ENCODE data around the gene TTC28.

TTC28 gene

GRCh38 chr22:28029201-28029948 is 650.3 kb downstream of the TTC28 start:
- H3K27me3 ChIP-seq (ENCODE audit: low read depth, low read length), result no peaks in the 10 kb centered on the region
- H3K27ac ChIP-seq (ENCODE audit: low read length), result no peak overlapping the region
- peaks cover 0 to 12% of the 10 kb centered on the region in 2 donors for H3K36me3 ChIP-seq (ENCODE audit: control insufficient read depth in 1 of 2, insufficient read depth in 2 of 2, low read length in 2 of 2)
- peaks cover 27 to 39% of the 10 kb centered on the region in 2 donors for H3K4me1 ChIP-seq (ENCODE audit: control insufficient read depth in 1 of 2, insufficient read depth in 2 of 2, low read length in 2 of 2)
- no peaks in the 10 kb centered on the region for H3K9me3 ChIP-seq (ENCODE audit: control insufficient read depth in 1 of 2, low read length in 2 of 2)
- no peak overlapping the region for H3K4me3 ChIP-seq (ENCODE audit: low read depth in 1 of 2, low read length in 2 of 2)

- Histone ChIP-seq H3K4me1 (ENCODE audit: control insufficient read depth in 1 of 2, insufficient read depth in 2 of 2, low read length in 2 of 2) (peaks cover 25 to 31% of the 10 kb centered on the region in 2 donors), H3K27ac (ENCODE audit: low read length) (no peak overlapping the region), H3K27me3 (ENCODE audit: low read depth, low read length) (no peaks in the 10 kb centered on the region), H3K36me3 (ENCODE audit: control insufficient read depth in 1 of 2, insufficient read depth in 2 of 2, low read length in 2 of 2) (peaks cover 0 to 12% of the 10 kb centered on the region in 2 donors), H3K4me3 (ENCODE audit: low read depth in 1 of 2, low read length in 2 of 2) (no peak overlapping the region), H3K9me3 (ENCODE audit: control insufficient read depth in 1 of 2, low read length in 2 of 2) (no peaks in the 10 kb centered on the region)
Measured at GRCh38 chr22:28027453-28028448, 651.9 kb downstream of the TTC28 start.

GRCh38 chr22:28025866-28026575 is 653.6 kb downstream of the TTC28 start:
- Histone ChIP-seq H3K27ac (ENCODE audit: low read length) (no peak overlapping the region), H3K4me1 (ENCODE audit: control insufficient read depth in 1 of 2, insufficient read depth in 2 of 2, low read length in 2 of 2) (peaks cover 25 to 32% of the 10 kb centered on the region in 2 donors), H3K36me3 (ENCODE audit: control insufficient read depth in 1 of 2, insufficient read depth in 2 of 2, low read length in 2 of 2) (peaks cover 0 to 12% of the 10 kb centered on the region in 2 donors), H3K4me3 (ENCODE audit: low read depth in 1 of 2, low read length in 2 of 2) (no peak overlapping the region), H3K9me3 (ENCODE audit: control insufficient read depth in 1 of 2, low read length in 2 of 2) (no peaks in the 10 kb centered on the region), H3K27me3 (ENCODE audit: low read depth, low read length) (no peaks in the 10 kb centered on the region)

GRCh38 chr22:28025333-28025732 is 654.3 kb downstream of the TTC28 start:
- Histone ChIP-seq H3K36me3 (ENCODE audit: control insufficient read depth in 1 of 2, insufficient read depth in 2 of 2, low read length in 2 of 2) (peaks cover 0 to 12% of the 10 kb centered on the region in 2 donors), H3K9me3 (ENCODE audit: control insufficient read depth in 1 of 2, low read length in 2 of 2) (no peaks in the 10 kb centered on the region), H3K4me3 (ENCODE audit: low read depth in 1 of 2, low read length in 2 of 2) (no peak overlapping the region), H3K4me1 (ENCODE audit: control insufficient read depth in 1 of 2, insufficient read depth in 2 of 2, low read length in 2 of 2) (peaks cover 25 to 37% of the 10 kb centered on the region in 2 donors), H3K27me3 (ENCODE audit: low read depth, low read length) (no peaks in the 10 kb centered on the region), H3K27ac (ENCODE audit: low read length) (no peak overlapping the region)

- Histone ChIP-seq H3K27me3 (ENCODE audit: low read depth, low read length) (no peaks in the 10 kb centered on the region), H3K9me3 (ENCODE audit: control insufficient read depth in 1 of 2, low read length in 2 of 2) (no peaks in the 10 kb centered on the region), H3K27ac (ENCODE audit: low read length) (no peak overlapping the region), H3K4me1 (ENCODE audit: control insufficient read depth in 1 of 2, insufficient read depth in 2 of 2, low read length in 2 of 2) (peaks cover 21 to 32% of the 10 kb centered on the region in 2 donors), H3K4me3 (ENCODE audit: low read depth in 1 of 2, low read length in 2 of 2) (no peak overlapping the region), H3K36me3 (ENCODE audit: control insufficient read depth in 1 of 2, insufficient read depth in 2 of 2, low read length in 2 of 2) (peaks cover 0 to 7% of the 10 kb centered on the region in 2 donors)
Measured at GRCh38 chr22:28024422-28024888, 655.2 kb downstream of the TTC28 start.

- H3K27me3 ChIP-seq (ENCODE audit: low read depth, low read length), result no peaks in the 10 kb centered on the region
- no peaks in the 10 kb centered on the region for H3K9me3 ChIP-seq (ENCODE audit: control insufficient read depth in 1 of 2, low read length in 2 of 2)
- H3K36me3 ChIP-seq (ENCODE audit: control insufficient read depth in 1 of 2, insufficient read depth in 2 of 2, low read length in 2 of 2), result peaks cover 0 to 6% of the 10 kb centered on the region in 2 donors
- no peak overlapping the region for H3K27ac ChIP-seq (ENCODE audit: low read length)
- H3K4me3 ChIP-seq (ENCODE audit: low read depth in 1 of 2, low read length in 2 of 2), result no peak overlapping the region
- peaks cover 14 to 25% of the 10 kb centered on the region in 2 donors for H3K4me1 ChIP-seq (ENCODE audit: control insufficient read depth in 1 of 2, insufficient read depth in 2 of 2, low read length in 2 of 2)
Measured at GRCh38 chr22:28023774-28024173, 655.9 kb downstream of the TTC28 start.

GRCh38 chr22:28023036-28023435 is 656.6 kb downstream of the TTC28 start:
- peaks cover 7 to 17% of the 10 kb centered on the region in 2 donors for H3K4me1 ChIP-seq (ENCODE audit: control insufficient read depth in 1 of 2, insufficient read depth in 2 of 2, low read length in 2 of 2)
- H3K27me3 ChIP-seq (ENCODE audit: low read depth, low read length), result no peaks in the 10 kb centered on the region
- H3K4me3 ChIP-seq (ENCODE audit: low read depth in 1 of 2, low read length in 2 of 2), result no peak overlapping the region
- H3K9me3 ChIP-seq (ENCODE audit: control insufficient read depth in 1 of 2, low read length in 2 of 2), result no peaks in the 10 kb centered on the region
- peaks cover 0 to 6% of the 10 kb centered on the region in 2 donors for H3K36me3 ChIP-seq (ENCODE audit: control insufficient read depth in 1 of 2, insufficient read depth in 2 of 2, low read length in 2 of 2)
- no peak overlapping the region for H3K27ac ChIP-seq (ENCODE audit: low read length)

- peaks cover 0 to 9% of the 10 kb centered on the region in 2 donors for H3K4me1 ChIP-seq (ENCODE audit: control insufficient read depth in 1 of 2, insufficient read depth in 2 of 2, low read length in 2 of 2)
- H3K4me3 ChIP-seq (ENCODE audit: low read depth in 1 of 2, low read length in 2 of 2), result no peak overlapping the region
- H3K9me3 ChIP-seq (ENCODE audit: control insufficient read depth in 1 of 2, low read length in 2 of 2), result no peaks in the 10 kb centered on the region
- H3K27ac ChIP-seq (ENCODE audit: low read length), result no peak overlapping the region
- H3K27me3 ChIP-seq (ENCODE audit: low read depth, low read length), result no peaks in the 10 kb centered on the region
- H3K36me3 ChIP-seq (ENCODE audit: control insufficient read depth in 1 of 2, insufficient read depth in 2 of 2, low read length in 2 of 2), result peaks cover 0 to 6% of the 10 kb centered on the region in 2 donors
Measured at GRCh38 chr22:28021998-28022660, 657.5 kb downstream of the TTC28 start.

GRCh38 chr22:28021116-28021997 is 658.3 kb downstream of the TTC28 start:
- no peak overlapping the region for H3K4me3 ChIP-seq (ENCODE audit: low read depth in 1 of 2, low read length in 2 of 2)
- no peaks in the 10 kb centered on the region for H3K9me3 ChIP-seq (ENCODE audit: control insufficient read depth in 1 of 2, low read length in 2 of 2)
- no peak overlapping the region for H3K27ac ChIP-seq (ENCODE audit: low read length)
- H3K4me1 ChIP-seq (ENCODE audit: control insufficient read depth in 1 of 2, insufficient read depth in 2 of 2, low read length in 2 of 2), result peaks cover 0 to 9% of the 10 kb centered on the region in 2 donors
- H3K27me3 ChIP-seq (ENCODE audit: low read depth, low read length), result no peaks in the 10 kb centered on the region
- peaks cover 0 to 6% of the 10 kb centered on the region in 2 donors for H3K36me3 ChIP-seq (ENCODE audit: control insufficient read depth in 1 of 2, insufficient read depth in 2 of 2, low read length in 2 of 2)

Measured in muscle layer of duodenum (tissue), 2 donors.